GM21360 (cell line): ENCODE results near the gene CCDC178.

Experiments
- ATAC-seq: cut with Tn5 transposase; IDR thresholded peaks from one replicate; pipeline ENCODE4 v1.9.1; 2021; ENCODE audit warnings: mild to moderate bottlenecking, moderate library complexity; ENCODE audit not compliant: unreplicated experiment

The CCDC178 gene

DNA sequence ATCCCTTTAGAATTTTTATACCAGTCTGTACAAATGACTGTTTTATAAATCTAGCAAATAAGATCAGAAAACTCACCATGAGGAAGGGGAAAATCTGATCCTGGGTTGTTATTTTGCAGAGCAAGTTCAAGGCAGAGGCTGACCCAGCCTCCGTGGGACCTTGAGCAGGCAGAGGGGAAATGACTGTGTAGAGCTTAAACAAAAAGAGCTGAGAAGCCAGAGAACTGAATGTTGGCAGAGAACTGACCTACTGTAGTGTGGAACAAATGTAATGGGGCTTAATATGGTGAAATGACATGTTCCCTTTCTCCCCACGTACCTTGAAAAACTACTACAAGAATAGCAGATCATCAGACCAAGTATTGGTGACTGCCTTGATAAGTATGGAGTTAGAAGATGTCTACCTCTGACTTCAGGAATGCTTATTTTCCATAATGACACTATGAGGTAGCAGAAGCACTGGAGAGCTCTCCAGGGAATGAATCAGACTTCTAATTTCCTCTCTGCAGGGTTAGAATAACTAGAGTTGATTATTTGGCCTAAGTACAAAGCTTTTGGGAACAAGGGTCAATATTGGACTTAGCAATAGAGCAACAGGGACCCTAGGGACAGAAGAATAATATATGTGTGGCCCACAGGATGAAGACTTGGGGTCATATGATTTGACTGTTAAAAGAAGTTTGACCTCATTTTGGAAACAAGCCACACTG lies 304.4 kb downstream of the CCDC178 start:
- no peak for ATAC-seq

DNA sequence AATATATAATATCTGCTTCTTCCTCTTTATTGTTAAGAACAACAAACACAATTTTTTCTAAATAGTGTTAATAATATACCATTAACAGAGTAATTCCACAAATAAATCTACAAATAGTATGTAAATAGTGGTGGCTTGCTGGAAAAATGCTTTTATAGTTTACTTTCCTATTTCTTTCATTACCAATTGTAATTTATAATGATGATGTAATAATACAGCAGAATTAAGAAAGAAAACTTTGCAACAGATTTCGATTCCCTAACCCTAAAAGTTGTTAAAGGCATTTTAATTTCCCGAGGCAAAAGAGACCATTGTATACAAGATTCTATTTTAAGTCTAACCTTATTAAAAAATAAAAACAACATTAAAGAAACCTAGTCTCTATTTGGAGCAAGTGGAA lies 307.9 kb downstream of the CCDC178 start:
- ATAC-seq, result no peak

DNA sequence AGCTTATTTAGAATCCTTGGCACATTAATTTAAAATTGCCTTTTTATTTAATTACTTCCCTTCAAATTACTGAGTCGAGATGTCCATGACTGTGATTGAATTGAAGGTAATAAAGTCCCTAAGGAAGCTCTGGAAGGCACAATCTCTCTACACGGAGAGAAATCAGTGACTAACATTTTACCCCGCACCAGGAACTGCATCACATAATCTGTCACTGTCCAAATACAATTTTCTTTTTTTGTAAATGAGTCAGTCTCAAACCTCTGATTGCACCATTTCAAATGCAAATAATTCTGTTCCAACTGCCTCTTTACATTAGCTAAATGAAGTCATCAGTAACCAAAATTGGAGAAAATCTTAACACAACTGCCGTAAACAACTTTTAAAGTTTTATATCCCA lies 311.9 kb downstream of the CCDC178 start:
- ATAC-seq, result no peak

DNA sequence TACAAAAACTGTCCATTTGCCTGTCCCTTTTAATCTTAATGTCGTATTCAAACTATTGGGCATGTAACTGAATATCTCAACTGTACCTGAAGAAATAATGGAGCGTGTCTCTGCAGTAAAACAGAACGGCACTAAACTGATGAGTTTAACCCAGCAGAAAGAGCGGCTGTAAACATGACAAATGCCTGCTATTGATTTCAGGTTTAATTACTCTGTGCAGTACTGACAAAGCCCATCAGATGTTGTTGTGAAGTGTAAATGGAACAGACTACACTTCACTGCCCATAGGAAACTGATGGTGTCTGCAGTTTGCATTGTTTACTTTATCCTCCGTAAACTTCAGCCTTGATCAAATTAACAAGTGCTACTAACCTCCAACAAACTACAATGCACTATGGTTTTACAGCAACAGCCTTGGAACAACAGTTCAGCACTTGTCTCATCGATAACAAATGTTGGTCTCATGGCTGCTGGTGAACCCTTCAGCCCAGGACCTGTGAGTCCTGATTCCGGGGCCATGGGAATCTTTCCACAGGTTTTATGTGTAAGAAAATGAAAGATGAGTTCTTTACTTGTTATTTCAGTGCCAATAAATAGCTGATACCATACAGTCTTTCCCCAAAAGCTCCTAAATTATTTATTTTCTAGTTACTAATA lies 316.5 kb downstream of the CCDC178 start:
- ATAC-seq, result no peak

DNA sequence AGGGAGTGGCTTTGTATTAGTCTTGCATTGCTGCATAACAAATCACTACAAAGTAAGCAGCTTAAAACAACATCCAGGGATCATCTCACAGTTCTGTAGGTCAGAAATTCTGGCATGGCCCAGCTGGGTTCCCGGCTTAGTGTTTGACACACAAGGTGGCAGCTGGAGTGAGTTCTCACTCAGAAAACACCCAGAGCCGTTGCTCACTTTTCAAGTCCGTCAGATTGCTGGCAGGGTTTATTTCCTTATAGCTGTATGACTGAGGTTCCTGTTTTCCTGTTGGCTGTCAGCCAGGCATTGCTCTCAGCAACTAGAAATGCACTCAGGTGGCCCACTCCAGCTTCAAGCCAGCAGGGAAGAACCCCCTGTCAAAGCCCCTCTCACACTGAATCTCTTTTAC lies 324.1 kb downstream of the CCDC178 start:
- ATAC-seq, result no peak

DNA sequence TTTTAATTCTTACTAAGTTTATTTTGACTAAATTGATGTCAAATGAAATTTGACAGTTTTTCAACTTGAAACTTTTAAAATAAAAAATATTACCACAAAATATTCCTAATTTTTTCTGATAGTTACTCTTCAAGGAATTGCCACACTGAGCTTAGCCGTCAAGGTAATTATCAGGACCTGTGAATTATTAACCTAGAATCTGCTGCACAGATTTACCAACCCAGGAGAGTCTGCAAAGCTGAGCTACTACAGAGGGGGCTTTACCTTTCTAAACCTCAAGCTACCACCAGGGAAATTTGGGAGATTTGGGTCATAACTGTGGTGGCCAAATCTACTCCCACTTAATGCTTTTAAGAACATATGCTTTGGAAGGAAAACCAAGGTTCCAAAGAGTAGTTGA lies 324.6 kb downstream of the CCDC178 start:
- no peak for ATAC-seq

DNA sequence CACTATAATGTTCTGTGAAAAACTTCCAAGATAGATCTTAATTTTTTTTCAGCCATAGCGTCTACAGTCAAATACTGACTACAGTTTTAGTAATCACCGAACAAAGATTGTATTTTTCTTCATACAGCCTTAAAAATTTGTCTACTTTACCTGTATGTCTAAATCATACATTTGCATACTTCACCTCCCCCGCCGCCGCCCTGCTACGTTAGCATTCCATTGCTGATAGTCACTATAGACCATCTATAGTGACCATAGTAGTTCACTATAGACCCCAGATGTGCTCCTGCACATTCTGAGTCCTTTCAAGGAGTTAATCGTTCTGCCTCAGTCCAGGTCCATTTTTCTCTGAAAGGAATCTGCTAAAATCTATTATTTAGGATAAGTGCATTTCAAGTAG lies 325.0 kb downstream of the CCDC178 start:
- no peak for ATAC-seq

DNA sequence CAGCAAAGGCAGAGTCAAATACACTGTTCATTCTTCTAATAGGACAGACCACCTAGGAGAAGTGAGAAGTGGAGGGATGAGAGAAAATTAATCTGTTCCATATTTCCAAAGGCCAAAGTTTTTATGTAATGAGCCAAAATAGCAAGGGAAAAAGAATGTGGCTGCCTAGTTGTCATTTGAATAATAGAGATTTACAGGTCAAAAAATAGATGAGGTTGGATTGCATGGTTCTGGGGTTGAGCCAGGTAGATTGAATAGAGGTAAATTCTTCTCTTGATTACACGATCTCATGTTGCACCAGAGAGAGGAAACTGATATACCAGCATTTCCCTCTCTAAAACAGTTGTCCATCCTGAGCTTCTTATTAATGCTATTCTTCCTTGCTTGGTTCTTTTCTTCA lies 325.8 kb downstream of the CCDC178 start:
- no peak for ATAC-seq

DNA sequence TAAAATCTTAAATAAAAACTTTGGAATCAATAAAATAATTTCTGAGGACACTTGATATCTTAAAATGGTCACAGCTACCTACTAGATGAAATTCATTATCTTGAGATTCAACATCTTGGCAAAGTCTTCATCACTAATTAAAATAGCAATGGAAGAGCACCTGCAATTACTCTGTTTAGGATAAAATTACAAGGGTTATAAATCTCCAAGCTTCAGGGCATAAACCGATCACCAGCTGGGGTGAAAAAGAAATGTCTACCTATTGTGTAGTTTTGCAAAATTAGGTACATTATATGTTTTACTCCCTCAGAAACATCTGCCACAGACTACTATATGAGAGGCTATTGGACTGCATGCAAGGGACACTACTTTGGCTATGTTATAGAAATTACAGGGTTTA lies 327.1 kb downstream of the CCDC178 start:
- no peak for ATAC-seq

DNA sequence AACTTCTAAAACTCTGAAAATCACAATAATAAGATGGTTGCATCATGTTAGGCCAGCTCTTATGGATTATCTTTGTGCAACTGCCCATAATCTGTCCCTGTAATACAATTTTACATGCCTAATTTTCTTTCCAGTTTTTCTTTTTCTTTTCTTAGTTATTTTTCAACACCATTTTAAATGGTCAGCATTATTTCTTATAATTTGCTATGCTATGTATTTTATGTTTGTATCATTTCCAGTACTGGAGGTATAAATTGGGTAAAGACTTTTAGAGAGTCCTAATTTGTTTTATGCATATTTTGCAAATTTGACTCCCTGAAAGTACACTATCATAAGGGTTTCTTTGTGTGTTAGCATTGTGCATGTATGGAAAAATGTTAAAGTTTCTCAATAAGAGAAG lies 333.0 kb downstream of the CCDC178 start:
- no peak for ATAC-seq

DNA sequence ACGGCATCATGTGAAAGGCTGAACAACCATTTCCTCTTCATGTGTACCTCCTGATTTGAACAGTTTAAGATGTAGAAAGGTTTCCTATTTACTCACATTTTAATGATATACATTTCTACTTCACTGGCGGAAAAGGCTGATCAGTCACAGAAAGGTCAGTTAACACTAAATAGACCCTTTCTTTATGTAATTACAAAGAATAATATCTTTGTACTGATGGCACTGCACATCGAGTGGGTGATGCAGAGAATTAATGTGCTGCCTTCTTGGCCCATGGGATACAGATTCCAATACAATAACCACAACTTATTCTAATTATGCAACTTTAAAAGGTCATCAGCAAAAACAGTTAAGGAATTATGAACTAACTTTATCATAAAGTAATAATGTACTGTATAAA lies 339.2 kb downstream of the CCDC178 start:
- ATAC-seq, result no peak

DNA sequence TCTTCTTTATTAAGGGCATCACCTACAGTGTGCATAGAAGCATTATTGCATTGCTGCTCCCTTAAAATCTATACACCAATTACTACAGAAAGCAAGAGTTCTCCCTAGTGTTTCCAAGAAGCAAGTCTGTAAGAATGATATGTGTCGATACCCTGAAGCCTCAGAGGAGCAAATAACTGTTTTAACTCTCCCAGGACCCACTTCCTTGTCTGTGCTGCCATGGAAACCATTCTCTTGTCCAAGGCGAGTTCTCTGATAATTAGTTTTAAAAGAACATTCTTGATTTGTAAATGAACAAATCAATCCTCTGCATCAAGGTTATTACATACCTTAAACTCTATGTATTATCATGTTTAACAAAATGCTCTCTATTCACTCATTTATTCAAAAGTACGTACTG lies 340.9 kb downstream of the CCDC178 start:
- ATAC-seq, result no peak

DNA sequence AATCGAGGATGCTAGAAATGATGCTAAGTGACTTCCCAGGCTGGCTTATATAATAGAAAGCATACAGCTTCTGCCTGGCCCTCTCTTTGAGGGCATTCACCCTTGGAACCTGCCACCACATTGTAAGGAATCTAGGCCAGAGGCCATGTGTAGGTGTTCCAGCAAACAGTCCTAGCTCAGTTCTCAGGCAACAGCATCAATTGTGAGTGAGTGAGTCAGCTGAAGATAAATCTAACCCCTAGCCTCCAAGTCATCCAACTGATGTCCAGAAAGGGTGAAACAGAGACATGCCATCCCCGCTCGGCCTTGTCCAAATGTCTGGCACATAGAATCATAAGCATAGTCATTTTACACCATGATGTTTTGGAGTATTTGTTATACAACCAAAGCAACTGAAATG lies 343.4 kb downstream of the CCDC178 start:
- ATAC-seq, result no peak

DNA sequence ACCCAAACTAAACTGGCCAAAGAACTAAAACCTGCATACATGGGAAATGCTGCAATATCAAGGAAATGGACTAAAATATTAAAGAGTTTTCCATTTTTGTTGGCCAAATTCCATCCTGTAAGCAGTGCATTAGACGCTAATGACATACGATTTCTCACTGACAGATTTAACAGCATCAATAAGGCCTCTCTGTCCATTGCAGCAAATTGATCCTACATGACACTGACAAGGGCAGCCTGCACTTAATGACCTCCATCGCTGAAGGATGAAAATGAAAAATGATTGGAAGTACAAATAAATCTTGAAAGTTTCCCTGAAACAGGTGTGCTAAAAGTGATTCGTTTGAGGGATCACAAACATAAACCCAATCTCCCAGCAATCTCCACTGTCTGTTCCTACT lies 350.1 kb downstream of the CCDC178 start:
- no peak for ATAC-seq

DNA sequence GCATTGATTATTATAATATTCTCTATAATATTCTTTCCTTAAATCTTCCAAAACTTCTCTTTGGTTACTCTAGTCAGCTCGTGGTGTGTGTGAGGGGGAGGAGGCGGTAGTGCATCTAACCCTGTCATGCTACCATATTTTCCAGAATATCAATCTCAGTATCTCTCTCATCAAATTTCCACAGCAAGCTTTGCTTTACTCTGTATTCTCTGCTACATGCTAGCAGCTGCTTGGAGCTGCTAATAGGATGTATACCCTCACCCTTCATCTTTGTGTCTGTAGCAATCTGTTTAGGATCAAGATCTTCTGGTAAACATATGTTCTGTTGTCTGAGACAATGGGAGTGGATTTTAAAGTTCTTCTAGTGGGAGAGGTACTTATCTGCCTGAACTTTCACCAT lies 363.9 kb downstream of the CCDC178 start:
- no peak for ATAC-seq

DNA sequence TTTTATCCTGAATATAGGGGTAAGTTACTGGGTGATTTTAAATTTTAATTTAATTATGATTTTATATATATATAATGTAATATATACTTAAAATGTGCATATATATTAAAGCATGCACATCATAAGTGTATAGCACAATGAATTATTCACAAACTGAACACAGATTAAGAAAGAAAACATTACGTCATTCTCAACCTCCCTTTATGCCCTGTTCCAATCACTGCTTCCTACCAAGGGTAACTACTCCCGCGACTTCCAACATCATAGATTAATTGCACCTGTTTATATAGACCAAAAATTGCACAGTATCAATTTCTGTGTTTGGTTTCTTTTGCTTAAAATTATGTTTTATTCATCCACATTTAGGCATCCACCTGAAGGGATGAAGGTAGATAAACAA lies 366.4 kb downstream of the CCDC178 start:
- no peak for ATAC-seq

DNA sequence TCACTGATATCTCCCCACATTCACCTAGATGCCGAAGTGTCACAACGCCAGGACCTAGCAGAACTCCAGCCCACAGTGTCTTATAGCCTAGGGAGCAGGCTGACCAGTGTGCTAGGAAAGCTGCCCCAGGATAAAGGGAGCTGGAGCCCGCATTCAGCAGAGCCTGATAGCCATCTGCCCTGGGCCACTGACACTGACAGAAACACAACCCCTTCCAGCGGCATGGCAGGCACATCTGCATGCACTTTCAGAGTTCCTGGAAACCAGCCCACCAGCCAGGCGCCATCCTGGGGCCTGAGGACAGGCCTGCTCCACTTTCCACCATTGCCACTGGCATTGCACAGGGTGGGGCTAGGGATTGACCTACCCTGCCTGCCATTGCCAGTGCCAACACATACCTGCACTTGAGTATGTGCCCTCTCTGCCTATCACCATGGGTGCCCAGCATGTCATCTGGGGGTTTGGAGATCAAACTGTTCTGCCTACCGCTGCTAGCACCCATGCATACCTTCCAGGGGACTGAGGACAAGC lies 377.6 kb downstream of the CCDC178 start:
- no peak for ATAC-seq

DNA sequence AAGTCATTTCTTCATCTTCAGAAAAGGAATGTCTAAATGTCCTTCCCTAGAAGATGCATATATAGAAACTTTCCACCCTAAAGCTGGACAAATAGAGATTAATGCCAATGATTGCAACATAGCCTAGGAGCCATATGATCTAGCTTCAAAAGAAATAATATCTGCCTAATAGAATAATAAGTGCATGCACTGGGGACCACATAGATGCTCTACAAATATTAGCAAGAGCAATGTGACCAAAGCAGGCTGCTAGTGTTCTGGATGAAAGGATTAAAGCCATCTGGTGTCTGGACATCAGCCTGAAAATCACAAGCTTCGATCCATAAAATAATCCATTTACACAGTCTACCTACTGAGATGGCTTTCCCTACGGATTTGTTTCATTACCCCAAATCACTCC lies 387.6 kb downstream of the CCDC178 start:
- ATAC-seq, result no peak

DNA sequence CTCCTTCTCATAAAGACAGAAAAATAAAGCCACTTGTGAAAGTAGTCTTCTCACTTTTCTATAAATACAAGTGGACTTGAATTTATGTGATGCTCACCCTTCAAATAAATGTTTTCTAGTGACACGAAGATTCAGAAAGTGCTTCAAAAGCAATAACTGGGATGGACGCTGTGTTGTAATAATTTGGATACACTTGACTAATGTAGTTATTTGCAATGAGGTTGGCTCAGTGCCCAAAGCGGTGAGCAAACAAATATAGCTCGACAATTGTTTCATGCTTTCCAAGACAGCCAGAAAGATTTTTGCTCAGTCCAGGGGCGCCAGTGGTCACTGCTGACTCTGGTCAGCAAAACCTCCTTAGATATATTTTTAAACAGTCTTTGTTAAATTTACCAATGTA lies 389.1 kb downstream of the CCDC178 start:
- no peak for ATAC-seq

DNA sequence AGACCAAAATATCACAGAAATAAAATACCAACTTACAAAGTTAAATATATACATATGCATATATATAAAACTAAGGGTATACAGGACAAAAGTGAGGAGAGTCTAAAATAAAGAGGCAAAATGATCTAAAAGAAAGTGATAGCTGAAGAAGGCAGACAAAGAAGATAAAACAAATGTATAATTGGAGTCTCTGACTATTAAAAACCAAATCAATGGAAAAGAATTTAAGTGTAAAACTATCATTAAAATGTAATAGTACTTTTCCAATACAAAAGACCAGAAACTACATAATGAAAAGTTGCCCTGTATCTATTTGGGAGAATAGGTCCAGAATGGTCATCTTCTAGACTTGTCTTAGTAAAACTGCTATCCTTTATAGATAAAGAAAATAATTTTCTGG lies 400.3 kb downstream of the CCDC178 start:
- ATAC-seq, result no peak

DNA sequence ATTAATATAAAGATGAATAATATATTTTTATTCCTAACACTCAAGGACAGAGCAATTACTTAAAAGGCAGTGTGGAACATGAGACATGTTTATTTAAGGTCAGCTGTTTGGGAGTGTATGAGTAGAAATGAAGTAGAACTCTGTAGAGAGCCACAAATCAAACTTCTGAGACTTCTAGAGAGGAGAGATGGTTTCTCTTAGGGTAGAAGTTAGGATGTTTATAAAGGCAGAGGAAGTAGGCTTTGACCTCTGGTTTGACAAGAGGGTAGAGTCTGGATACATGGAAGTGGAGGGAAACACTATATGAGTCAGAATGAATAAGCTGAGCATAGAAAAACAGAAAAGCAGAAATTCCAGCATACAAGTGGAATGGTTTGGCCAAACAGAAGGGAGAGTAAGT lies 405.6 kb downstream of the CCDC178 start:
- no peak for ATAC-seq

DNA sequence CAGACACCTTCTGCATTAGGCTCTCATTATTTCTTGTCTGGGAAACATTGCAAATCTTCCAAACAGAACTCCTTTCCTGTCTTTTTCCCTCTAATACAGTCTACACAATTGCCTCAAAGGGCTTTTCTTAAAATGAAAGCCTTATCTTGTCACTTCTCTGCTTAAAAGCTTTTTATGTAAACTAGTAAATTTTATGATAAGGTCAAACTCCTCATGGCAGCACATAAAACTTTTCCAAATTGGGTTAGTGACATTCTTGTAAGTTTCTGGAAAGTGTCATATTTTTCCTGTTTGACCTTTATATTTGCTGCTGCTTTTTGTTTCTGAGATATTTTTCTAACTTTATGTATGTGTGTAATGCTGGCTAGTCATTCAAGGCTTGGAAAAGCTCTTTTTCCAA lies 406.3 kb downstream of the CCDC178 start:
- ATAC-seq, result no peak

DNA sequence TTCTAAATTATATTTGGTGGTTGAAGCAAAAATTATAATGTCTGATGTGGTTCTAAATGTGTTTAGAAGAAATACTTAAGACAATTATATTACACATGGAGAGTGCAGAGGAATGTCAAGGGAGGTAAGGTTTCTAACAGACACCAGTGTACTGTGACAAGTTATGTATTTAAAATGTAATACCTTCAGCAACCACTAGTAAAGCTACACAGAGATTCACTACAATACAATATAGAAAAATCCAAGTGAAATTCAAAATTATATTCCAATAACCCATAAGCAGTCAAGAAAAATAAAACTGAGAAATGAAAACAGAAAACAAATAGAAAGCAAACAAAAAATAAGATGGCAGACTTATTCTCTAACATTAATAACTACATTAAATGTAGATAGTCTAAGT lies 418.2 kb downstream of the CCDC178 start:
- no peak for ATAC-seq
